SK-N-SH treated with all-trans-retinoic acid at 6 μM for 48 hours (cell line): ENCODE results near the gene CLDN5.

Source experiments
- ATAC-seq: fragments of 200-7000 bp; cut with Tn5 transposase; 3 replicates; pipeline ENCODE4 v1.9.1; 2020; ENCODE audit warnings: mild to moderate bottlenecking, moderate library complexity
- ARNTL ChIP-seq: fragments of 450-650 bp; formaldehyde crosslinking; IDR thresholded peaks from 2 replicates; pipeline ENCODE4 v1.5.0; 2020; ENCODE audit warnings: low read depth, mild to moderate bottlenecking, moderate library complexity, borderline replicate concordance
- BACH2 ChIP-seq: fragments of 250-450 bp; sonication (Bioruptor Pico); IDR thresholded peaks from 2 replicates; pipeline ENCODE4 v1.9.0; 2021; ENCODE audit warnings: mild to moderate bottlenecking, borderline replicate concordance
- CREB5 ChIP-seq: fragments of 250-450 bp; sonication (Bioruptor Pico); IDR thresholded peaks from 2 replicates; pipeline ENCODE4 v1.5.1; 2020; ENCODE audit warnings: low read depth, mild to moderate bottlenecking, moderate library complexity
- ISL1 ChIP-seq: fragments of 250-450 bp; sonication (Bioruptor Pico); IDR thresholded peaks from 2 replicates; pipeline ENCODE4 v2.1.2; 2022; ENCODE audit warnings: mild to moderate bottlenecking, moderate library complexity
- OSR1 ChIP-seq: fragments of 250-450 bp; sonication (Bioruptor Pico); IDR thresholded peaks from 2 replicates; pipeline ENCODE4 v1.8.0; 2022; ENCODE audit warnings: moderate library complexity, mild to moderate bottlenecking, inconsistent platforms
- PPARA ChIP-seq: fragments of 250-450 bp; sonication (Bioruptor Pico); IDR thresholded peaks from 2 replicates; pipeline ENCODE4 v1.5.0; 2020; ENCODE audit warnings: mild to moderate bottlenecking, borderline replicate concordance
- SNAI2 ChIP-seq: fragments of 250-450 bp; sonication (Bioruptor Pico); IDR thresholded peaks from 2 replicates; pipeline ENCODE4 v1.5.0; 2020; ENCODE audit warnings: mild to moderate bottlenecking, moderate library complexity
- TOX ChIP-seq: fragments of 250-450 bp; sonication (Bioruptor Pico); IDR thresholded peaks from 2 replicates; pipeline ENCODE4 v1.8.0; 2021; ENCODE audit warnings: mild to moderate bottlenecking, moderate library complexity, borderline replicate concordance
- TSHZ2 ChIP-seq: fragments of 250-450 bp; sonication (Bioruptor Pico); IDR thresholded peaks from 2 replicates; pipeline ENCODE4 v1.5.0; 2020; ENCODE audit warnings: mild to moderate bottlenecking, moderate library complexity
- ZC3H10 ChIP-seq: fragments of 250-450 bp; sonication (Bioruptor Pico); IDR thresholded peaks from 2 replicates; pipeline ENCODE4 v1.5.1; 2021; ENCODE audit warnings: mild to moderate bottlenecking, moderate library complexity
- ZFP30 ChIP-seq: fragments of 450-650 bp; formaldehyde crosslinking; IDR thresholded peaks from 2 replicates; pipeline ENCODE4 v1.5.0; 2022; ENCODE audit warnings: mild to moderate bottlenecking, moderate library complexity
- ZNF70 ChIP-seq: fragments of 450-650 bp; formaldehyde crosslinking; IDR thresholded peaks from 2 replicates; pipeline ENCODE4 v1.5.0; 2020; ENCODE audit warnings: mild to moderate bottlenecking, moderate library complexity
- ZNF8 ChIP-seq: fragments of 450-650 bp; formaldehyde crosslinking; IDR thresholded peaks from 2 replicates; pipeline ENCODE4 v1.5.0; 2020; ENCODE audit warnings: mild to moderate bottlenecking, moderate library complexity
- TF ChIP-seq, protein P1 (sequence below): fragments of 250-450 bp; sonication (Bioruptor Pico); IDR thresholded peaks from 2 replicates; pipeline ENCODE4 v1.5.1; 2021; ENCODE audit warnings: mild to moderate bottlenecking, moderate library complexity
- TF ChIP-seq, protein P2 (sequence below): fragments of 250-450 bp; sonication (Bioruptor Pico); IDR thresholded peaks from 2 replicates; pipeline ENCODE4 v1.8.0; 2020; ENCODE audit warnings: mild to moderate bottlenecking, moderate library complexity, borderline replicate concordance

The CLDN5 gene

GRCh38 chr22:19546680-19547079, 22.5 kb upstream of the CLDN5 start:
- TF ChIP-seq, protein P1, sequence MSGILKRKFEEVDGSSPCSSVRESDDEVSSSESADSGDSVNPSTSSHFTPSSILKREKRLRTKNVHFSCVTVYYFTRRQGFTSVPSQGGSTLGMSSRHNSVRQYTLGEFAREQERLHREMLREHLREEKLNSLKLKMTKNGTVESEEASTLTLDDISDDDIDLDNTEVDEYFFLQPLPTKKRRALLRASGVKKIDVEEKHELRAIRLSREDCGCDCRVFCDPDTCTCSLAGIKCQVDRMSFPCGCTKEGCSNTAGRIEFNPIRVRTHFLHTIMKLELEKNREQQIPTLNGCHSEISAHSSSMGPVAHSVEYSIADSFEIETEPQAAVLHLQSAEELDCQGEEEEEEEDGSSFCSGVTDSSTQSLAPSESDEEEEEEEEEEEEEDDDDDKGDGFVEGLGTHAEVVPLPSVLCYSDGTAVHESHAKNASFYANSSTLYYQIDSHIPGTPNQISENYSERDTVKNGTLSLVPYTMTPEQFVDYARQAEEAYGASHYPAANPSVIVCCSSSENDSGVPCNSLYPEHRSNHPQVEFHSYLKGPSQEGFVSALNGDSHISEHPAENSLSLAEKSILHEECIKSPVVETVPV (CRISPR knock-in tag): no peak
- no peak for ATAC-seq

DNA sequence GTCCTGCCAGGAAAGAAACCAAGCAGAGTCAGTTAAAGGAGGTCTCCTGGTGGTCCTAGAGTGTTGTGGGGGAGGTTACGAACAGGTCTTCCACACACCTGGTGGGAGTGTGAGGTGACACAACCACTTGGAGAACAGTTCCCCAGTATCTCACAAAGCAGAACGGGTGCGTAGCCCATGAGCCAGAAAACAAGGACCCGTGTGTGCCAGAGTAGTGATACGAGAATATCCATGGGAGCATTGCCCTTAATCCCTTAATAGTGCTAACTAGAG, 21.7 kb upstream of the CLDN5 start:
- no peak for ATAC-seq
- no peak for TF ChIP-seq SNAI2 (CRISPR knock-in tag)
- no peak for TF ChIP-seq ZNF8
- TF ChIP-seq ARNTL: no peak
- TF ChIP-seq, protein P2, sequence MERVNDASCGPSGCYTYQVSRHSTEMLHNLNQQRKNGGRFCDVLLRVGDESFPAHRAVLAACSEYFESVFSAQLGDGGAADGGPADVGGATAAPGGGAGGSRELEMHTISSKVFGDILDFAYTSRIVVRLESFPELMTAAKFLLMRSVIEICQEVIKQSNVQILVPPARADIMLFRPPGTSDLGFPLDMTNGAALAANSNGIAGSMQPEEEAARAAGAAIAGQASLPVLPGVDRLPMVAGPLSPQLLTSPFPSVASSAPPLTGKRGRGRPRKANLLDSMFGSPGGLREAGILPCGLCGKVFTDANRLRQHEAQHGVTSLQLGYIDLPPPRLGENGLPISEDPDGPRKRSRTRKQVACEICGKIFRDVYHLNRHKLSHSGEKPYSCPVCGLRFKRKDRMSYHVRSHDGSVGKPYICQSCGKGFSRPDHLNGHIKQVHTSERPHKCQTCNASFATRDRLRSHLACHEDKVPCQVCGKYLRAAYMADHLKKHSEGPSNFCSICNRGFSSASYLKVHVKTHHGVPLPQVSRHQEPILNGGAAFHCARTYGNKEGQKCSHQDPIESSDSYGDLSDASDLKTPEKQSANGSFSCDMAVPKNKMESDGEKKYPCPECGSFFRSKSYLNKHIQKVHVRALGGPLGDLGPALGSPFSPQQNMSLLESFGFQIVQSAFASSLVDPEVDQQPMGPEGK (CRISPR knock-in tag): no peak
- TF ChIP-seq PPARA (CRISPR knock-in tag): no peak
- TF ChIP-seq ZNF70 (CRISPR knock-in tag): no peak
- no peak for TF ChIP-seq TSHZ2 (CRISPR knock-in tag)

DNA sequence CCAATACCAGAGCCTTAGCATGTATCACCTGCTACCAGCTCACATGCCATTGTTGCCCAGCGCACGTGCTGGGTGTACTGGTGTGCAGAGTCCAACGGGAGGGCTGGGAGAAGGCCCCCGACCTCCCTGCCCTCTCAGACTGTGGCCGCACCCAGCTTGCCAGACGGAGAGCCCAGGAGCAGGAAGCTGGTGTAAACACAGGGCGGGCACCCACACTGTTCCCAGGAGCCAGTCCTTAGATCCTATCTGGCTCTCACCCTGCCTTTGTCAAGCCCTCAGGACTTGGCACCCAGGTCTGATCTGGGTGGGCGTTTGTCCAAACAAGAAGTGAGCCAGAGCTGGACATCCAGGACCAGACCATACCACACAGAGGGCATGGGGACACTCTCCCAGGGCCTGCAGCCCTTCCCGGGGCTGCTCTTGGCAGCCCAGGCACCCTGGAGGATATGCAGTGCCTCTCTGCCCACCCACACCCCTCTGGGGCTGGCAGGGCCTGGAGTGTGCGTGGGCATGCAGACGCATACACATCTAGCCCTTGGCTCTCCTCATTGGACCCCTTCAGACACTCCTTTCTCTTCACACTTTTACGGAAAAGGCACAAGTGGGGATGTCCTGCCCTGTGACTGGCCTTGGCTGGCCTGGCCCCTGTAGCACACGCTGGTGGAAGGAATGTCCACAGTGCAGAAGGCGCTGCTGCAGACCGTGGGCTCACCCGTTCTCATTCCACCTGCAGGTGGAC, 19.9 kb upstream of the CLDN5 start:
- ATAC-seq: no peak; the same call in 2 of the 3 replicates
- TF ChIP-seq TSHZ2 (CRISPR knock-in tag) (no peak), ZNF8 (no peak), OSR1 (CRISPR knock-in tag) (no peak), ZNF70 (CRISPR knock-in tag) (no peak), ZFP30 (CRISPR knock-in tag) (no peak), CREB5 (CRISPR knock-in tag) (no peak), TOX (CRISPR knock-in tag) (no peak), BACH2 (no peak), ISL1 (CRISPR knock-in tag) (no peak), ZC3H10 (CRISPR knock-in tag) (no peak), ARNTL (no peak), SNAI2 (CRISPR knock-in tag) (no peak)
- TF ChIP-seq, protein P2 (CRISPR knock-in tag): no peak
- TF ChIP-seq, all 23 proteins: peak for 0
